Measurements from ENCODE around the gene ZC3H12D.
"Not testable (repeated sequence)": the region's sequence is repeated elsewhere in the genome, so short reads cannot be mapped to it uniquely, and the experiment has no call there.

Gene ZC3H12D

DNA sequence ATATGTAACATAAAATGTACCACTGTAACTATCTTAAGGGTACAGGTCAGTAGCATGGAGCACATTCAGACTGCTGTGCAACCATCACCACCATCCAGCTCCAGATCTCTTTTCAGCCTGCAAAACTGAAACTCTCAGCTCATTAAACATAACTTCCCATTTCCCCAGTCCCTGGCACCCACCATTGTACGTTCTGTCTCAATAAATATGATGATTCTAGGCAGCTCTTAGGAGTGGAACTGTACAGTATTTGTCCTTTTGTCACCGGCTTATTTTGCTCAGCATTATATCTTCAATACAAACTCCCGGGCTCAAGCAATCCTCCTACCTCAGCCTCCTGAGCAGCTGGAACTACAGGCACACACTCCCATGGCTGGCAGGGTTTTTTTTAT lies 1.5 kb downstream of the ZC3H12D start:
- no peak for DNase-seq

DNA sequence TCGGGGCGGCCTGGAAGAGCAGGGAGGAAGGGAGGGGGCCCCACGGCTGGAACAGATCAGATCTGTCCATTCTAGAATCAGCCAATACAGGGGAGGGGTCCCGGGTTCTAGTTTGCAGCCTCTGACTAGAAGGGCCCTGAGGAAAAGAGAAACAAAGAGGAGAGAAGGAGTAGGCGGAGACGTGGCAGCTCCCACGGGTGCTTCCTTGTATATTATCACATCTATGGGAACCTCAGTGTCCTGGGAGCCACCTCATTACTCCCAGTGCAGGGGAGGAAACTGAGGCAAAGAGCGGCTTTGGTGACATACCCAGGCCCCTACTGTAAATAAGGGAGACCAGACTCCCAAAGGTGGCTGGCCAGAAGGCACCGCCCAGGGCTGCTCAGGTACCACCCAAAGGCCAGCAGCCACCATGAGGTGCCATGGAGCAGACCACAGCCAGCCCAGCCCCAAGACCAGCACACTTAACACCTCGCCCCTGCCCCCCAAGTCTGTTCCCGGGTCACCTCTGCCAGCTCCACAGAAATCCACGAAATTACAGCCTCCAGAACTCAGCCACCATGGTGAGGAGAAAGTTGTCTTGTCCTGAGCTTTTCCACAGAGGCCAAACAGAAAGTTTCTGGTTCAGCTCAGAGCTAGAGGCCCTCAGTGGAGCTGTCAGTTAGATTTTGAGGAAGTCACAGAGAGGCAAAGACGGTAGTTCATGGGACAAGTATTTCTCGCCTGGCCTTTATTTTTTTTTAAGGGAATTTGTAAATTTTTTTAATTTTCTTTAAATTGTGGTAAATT lies 2.1 kb downstream of the ZC3H12D start:
- DNase-seq, result no peak

DNA sequence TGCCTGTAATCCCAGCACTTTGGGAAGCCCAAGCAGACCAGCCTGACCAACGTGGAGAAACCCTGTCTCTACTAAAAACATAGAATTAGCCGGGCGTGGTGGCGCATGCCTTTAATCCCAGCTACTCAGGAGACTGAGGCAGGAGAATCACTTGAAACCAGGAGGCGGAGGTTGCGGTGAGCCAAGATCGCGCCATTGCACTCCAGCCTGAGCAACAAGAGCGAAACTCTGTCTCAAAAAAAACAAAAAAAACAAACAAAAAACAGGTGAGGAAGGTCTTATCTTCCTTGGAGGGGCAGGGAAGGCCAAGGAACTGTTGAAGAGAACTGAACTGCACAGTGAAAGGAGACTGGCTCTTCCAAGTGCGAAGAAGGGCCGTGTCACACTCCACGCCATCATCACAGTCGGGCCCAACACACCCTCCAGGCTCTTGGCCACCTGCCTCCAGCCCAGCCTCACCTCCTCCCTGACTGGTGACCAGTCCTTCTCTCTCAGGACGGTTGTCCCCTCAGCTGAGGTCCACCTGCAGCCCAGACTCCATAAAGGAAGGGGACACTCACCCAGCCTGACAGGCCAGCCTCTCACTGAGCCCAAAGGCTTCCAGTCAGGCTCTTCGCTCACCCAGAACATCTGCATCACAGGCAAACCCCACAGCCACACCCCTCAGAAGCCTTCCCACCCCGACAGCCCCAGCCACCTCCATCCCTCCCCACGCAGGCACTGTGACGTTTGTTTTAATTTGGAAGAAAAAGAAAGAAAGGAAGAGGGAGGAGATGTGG lies 4.1 kb downstream of the ZC3H12D start:
- DNase-seq, result peak; percentile 57

DNA sequence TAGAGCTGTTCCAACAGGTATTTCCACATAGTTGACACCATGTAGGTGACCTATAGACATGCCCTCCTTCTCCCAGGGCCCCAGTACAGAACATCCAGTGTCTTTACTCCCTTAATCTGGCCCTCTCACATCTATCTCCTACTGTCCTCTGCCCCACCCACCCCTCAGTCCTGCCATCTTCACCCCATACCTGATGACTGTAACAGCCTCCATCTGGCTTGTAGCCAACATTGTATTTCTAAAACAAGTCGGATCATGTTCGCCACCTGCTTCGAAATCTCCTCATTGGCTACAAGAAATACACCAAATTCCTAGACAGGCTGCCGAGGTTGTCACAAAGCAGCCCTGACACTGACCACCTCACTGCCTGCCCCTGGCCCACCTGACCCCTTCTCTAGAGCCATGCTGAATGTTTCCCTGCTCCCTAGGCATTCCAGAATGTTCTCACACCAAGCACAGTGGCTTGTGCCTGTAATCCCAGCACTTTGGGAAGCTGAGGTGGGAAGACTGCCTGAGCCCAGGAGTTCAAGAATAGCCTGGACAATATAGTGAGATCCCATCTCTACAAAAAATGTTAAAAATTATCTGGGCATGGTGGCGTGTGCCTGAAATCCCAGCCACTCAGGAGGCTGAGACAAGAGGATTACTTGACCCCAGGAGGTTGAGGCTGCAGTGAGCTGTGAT lies 6.0 kb downstream of the ZC3H12D start:
- no peak for DNase-seq

DNA sequence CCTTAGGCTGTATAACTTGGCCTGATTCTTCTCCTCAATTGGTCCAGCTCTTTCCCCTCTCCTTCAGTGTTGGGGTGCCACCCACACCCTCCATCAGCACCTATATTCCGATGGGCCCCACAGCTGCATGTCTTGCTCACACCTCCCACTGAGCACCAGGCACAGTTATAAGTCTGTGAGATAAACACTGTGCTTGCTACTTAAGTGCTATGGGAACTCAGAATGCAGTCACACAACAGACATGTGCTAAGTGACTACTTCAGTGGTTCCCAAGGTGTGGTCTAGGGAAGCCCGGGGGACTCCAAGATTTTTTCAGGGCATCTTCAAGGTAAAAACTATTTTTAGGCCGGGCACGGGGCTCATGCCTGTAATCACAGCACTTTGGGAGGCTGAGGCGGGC lies 7.3 kb downstream of the ZC3H12D start:
- DNase-seq, result no peak

DNA sequence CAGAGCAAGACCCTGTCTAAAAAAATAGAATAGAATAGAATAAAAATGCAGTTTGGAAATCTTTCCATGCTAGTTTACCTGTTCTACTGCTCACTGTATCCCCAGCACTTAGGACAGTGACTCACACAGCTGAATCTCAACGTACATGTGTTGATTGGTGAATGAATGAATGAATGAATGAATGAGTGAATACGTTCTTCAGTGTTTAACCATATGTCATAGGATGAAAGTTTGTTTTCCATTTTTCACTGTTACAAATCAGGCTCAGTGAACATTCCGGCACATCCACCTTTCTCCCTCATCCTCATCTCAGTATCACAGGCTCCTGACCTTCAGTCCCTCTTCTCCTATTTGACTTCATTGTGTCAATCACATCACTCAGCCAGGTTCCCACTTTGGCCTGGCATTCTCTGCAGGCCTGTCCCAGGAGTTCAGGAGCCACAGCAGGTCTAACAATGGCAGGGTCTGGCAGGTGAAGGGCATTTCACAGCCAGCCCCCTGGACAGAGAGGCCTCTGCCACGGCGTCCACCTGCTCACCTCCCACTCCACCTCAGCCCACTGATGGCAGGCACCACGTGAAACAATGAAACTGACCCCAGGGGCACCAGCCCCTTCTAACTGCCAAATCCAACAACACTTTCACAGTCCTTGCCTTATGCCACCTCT lies 7.9 kb downstream of the ZC3H12D start:
- DNase-seq, result no peak

DNA sequence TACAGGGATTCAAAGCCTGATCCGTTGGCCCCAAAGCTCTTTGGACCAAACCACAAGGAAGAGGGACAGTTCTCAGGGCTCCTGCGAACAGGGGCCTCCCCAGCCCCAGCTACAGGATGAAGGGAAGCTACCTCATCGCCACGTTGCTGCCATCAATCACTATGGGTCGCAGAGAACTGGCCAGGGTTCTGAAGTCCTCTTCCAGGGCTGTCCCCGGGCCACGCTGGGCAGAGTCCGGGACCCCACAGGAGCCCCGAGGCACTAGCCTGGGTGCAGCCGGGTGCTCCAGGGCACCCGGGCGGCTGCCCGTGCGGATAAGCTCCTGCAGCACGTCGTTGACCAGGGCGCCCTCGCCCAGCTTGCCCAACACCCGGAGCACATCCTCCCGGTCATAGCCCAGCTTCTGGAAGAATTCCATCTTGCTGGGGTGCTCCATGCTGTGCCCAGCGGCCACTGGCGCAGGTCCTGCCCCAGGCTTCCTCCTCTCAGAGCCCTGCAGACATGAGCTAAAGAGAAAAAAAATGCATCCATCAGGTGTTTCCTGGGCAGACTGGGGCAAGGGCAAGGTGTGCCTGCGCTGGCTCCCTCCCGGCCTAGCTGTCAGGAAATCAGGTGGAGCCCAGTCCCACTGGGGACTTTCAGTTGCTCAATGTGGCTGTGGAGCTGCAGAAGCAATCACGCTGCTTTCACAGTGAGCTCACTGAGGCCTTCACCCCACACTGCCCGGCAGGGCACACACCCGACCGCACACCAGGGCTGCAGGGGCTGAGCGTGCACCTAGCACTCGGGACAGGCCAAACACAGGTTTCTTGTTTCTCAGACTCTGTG lies 10.5 kb downstream of the ZC3H12D start:
- no peak for DNase-seq

DNA sequence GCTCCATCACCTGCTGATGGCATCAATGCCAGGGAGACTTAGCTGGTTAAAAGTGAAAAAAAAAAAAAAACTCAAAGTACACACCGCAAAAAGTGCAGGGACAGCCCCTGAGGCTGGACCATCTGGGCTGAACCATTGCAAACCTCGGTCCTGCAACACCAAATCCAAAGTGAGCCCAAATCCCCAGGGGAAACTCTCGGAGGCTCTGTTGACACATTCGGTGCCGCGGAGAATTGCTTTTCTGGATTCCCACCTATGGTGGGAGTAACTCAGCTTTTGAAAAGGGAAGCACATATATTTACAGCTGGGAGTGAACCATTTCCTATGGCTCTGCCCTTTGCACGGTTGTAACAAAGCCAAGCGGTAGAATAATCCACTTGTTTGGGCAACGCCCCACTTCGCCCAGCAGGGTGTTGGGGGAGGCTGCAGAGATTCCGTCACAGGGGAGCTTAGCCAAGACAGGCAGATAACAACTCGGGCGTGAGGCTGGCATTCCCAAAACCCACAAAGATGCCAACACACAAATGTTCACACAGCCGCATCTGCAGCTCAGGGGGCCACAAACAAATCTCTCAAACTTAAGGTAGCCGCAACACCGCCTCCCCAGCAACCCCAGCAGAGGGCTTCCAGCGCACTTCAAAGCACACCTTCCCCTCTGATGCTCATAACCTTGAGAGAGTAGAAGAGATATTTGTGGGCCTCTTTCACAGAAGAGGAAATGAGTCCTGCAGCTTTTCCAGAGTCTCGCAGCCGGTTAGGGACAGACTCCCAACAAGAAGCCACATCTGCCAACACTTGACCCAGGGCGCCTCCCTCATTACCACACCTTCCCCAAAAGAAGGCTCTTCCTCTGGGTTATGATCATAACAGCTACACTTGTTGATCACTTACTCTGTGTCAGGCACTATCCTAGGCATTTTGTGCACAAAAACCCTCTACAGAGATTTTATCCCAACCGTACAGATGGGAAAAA lies 11.4 kb downstream of the ZC3H12D start:
- DNase-seq, result no peak

DNA sequence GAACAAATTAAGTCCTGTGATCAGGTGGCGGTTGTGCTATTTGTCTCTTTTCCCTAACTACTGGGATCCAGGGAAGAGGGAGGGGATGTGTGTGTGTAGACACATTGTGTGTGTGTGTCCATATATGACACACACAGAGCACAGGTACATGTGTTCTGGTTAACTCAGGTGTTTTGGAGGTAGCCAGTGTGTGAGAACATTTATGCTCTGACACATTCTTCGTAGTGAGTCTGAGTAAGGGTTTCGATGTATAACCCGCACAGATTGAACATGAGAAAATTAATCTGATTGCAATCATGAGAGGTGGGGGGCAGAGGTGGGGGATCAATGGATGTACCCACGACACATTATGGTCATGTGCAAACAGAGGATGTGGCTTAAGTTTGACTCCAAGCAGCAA lies 12.6 kb downstream of the ZC3H12D start:
- no peak for DNase-seq

DNA sequence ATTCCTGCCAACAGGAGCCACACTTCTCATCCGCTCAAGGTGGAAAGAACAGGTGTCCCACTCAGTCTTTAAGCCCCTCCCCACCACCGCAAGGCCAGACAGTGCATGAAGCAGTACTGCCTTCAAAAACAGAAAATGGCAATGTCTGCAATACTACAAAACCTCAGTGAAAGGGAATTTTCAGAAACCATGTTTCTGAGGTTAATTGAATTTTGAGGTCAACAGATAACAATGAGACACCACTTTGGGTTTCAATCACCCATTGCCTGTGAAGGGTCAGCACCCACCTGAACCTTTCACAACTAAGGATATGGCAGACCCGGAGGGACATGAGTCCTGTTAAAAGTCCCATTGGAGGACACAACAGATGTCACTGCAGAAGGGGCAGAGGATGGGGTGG lies 13.0 kb downstream of the ZC3H12D start:
- no peak for DNase-seq

DNA sequence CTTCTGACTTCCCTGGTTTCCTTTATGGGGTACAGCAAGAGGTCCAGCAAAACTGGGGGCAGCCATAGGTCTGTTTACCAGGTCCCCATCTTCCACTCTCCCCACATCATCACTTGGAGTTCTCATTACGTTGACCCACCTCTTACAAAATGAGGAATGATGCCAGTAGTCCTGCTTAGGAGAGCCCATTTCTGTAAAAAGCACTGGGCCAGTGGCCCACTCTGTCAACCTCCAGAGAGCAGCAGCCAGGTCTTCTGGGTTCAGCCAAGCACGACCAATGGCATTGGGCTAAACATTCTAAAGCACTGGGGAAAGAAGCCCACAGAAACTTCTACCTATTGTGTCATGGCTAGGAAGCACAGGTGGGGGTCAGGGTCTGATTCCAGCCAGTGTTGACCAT lies 13.9 kb downstream of the ZC3H12D start:
- no peak for DNase-seq

DNA sequence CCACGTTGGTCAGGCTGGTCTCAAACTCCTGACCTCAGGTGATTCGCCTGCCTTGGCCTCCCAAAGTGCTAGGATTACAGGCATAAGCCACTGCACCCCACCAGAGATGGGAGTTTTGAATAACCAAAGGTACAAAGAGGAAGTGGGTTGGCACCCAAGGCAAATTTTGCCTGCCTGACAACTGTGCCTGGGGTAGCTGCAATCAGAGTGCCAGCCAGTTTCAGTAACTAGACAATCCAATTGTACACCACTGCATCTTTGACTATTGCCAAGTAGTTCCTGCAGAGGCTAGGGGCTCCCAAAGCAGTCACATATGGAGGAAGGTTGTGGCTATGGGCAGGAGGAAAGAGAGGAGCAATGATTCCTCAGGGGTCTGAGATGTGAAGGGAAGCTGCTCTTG lies 16.6 kb downstream of the ZC3H12D start:
- DNase-seq, result no peak

DNA sequence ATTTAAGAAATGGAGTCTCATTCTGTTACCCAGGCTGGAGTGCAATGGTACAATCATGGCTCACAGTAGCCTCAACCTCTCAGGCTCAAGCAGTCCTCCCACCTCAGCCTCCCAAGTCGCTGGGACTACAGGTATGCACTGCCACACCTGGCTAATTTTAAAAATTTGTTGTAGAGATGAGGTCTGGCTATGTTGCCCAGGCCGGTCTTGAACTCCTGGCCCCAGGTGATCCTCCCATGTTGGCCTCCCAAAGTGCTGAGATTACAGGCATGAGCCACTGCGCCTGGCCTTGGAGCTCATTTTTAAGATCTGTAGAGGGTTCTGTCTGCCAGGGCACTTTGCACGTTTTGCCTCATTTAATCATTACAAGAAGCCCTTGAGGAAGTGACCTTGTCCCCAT lies 17.5 kb downstream of the ZC3H12D start:
- no peak for DNase-seq

DNA sequence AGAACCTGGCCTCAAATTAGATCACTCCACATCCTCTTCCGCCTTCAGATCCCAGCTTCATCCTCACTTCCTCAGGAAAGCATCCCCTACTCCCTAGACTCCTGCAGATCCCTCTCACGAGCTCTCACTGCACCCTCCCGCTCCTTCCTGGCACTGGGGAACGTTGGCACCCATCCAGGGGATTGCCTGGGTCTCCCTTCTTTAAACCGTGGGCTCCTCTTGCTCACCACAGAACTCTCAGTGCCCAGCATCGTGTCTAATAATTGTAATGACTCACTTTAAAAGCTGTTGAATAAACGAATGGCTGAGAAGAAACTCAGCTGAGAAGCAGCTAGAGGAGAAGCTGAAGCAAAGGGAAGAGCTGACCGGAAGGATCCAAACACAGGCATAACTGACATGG lies 20.4 kb downstream of the ZC3H12D start:
- DNase-seq, result no peak

DNA sequence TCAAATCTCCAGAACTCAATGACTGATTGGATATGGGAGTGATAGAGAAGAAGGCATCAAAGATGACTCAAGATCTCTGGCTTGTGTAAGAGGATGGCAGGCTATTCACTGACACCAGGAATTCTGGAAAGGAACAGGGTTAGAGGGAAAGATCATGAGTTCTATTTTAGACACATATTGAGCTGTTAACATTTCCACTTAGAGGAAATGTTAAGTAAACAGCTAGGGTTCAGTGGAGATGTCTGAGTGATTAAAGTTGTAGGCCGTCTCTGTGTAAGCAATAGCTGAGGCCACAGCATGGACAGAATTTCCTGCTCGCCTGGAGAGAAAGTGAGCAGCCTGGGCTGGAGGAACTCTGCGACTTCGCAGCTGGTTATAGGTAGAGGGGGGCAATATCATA lies 21.0 kb downstream of the ZC3H12D start:
- no peak for DNase-seq

DNA sequence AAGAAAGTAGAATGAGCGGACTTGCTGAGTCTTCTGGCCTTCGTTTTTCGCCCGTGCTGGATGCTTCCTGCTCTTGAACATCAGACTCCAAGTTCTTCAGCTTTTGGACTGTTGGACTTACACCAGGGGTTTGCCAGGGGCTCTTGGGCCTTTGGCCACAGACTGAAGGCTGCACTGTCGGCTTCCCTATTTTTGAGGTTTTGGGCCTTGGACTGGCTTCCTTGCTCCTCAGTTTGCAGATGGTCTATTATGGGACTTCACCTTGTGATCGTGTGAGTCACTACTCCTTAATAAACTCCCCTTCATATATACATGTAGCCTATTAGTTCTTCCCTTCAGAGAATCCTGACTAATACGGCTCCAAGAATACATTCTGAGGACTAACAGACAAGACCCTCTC lies 22.1 kb downstream of the ZC3H12D start:
- not testable (repeated sequence) for DNase-seq

DNA sequence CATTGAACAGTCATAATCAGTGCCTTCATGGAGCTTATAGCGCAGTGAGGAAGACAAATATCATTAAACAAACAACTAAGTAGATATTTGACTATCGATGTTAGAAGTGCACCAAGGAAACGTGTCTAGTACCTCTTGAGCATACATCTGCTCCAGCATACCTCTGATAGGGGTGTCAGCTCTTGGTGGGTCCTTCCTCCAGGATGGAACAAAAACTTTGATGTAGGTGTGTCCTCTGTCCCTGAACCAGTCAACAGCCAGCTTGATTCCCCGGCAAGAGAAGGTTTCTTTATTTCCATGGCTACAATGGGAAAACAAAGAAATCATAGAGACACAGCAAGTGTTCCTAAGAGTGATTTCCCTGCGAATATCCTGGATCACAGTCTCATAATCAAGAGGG lies 23.1 kb downstream of the ZC3H12D start:
- DNase-seq, result no peak

DNA sequence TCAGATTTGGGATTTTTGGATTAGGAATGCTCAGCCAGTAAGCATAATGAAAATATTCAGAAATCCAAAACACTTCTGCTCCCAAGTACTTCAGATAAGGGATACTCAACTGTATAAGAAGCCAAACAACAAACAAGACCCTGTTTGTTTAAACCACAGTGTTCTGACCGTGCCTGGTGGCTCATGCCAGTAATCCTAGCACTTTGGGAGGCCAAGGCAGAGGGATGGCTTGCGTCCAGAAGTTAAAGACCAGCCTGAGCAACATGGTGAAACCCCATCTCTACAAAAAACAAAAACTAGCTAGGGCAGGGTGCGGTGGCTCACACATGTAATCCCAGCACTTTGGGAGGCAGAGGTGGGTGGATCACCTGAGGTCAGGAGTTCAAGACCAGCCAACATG lies 24.6 kb downstream of the ZC3H12D start:
- DNase-seq, result not testable (repeated sequence)

DNA sequence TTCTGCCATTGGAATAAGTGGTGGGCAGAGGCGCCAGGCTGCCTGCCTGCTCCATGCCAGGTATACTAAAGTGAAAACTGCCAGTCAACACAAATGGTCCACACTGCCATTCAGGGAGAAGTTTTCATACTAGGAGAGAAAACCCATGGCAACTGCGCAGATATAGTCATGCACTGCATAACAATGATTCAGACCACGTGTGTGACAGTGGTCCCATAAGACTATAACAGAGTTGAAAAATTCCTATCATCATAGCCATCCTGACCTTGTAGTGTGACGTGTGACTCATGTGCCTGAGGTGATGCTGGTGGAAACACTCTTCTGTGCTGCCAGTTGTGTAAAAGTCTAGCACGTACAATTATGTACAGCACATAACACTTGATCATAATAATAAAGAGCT lies 25.1 kb downstream of the ZC3H12D start:
- no peak for DNase-seq

DNA sequence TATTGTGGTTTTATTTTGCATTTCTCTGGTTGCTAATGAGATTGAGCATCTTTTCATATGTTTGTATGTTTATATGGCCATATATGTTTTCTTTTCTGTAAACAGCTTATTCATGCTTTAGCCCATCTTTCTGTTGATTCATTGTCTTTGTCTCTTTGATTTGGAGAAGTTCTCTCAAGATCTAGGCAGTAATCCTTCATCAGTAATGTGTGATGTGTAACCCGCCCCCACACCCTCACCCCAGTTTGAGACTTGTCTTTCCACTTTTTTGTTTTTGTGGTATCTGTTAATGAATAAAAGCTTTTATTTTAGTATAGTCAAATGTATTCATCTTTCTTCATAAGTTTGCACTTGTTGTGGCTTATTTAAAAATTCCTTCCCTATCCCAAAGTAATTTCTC lies 26.0 kb downstream of the ZC3H12D start:
- DNase-seq, result no peak

DNA sequence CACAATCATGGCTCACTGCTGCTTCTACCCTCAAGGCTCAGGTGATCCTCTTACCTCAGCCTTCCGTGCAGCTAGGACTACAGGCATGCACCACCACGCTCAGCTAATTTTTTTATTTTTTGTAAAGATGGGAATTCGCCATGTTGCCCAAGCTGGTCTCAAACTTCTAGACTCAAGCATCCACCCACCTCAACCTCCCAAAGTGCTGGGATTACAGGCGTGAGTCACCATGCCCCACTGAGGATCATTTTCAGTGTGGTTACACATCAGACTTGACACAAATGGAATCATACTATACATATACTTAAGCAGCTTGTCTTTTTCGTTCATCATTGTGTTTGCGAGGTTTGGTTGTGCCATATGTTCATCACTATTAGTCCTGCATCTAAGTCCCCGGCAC lies 26.6 kb downstream of the ZC3H12D start:
- no peak for DNase-seq

Data from activated CD4-positive, alpha-beta T cell treated with anti-CD3 and anti-CD28 coated beads, Interleukin-2, amount 50 U/mL, for 16 hours (primary cell).